EL (cell line): ENCODE results near the gene ACVR1B.

Source experiments
- DNase-seq: peaks from one replicate; pipeline ENCODE4 v3.0.0-alpha.2; 2016

ACVR1B gene

GRCh38 chr12:51917746-51918453, 33.6 kb upstream of the ACVR1B start:
- no peak for DNase-seq

- DNase-seq: no peak
Measured at GRCh38 chr12:51920046-51920445, 31.5 kb upstream of the ACVR1B start.

GRCh38 chr12:51921017-51921725, 30.3 kb upstream of the ACVR1B start:
- no peak for DNase-seq

- no peak for DNase-seq
Measured at GRCh38 chr12:51922146-51922545, 29.4 kb upstream of the ACVR1B start.

GRCh38 chr12:51922762-51923505, 28.6 kb upstream of the ACVR1B start:
- peak; percentile 73 for DNase-seq

GRCh38 chr12:51923506-51924365, 27.8 kb upstream of the ACVR1B start:
- peak; percentile 43 for DNase-seq

- no peak for DNase-seq
Measured at GRCh38 chr12:51924551-51925319, 26.8 kb upstream of the ACVR1B start.

- DNase-seq: no peak
Measured at GRCh38 chr12:51925346-51926063, 26.0 kb upstream of the ACVR1B start.

- no peak for DNase-seq
Measured at GRCh38 chr12:51926064-51926632, 25.4 kb upstream of the ACVR1B start.

- no peak for DNase-seq
Measured at GRCh38 chr12:51926718-51927117, 24.8 kb upstream of the ACVR1B start.

- DNase-seq: no peak
Measured at GRCh38 chr12:51932218-51933076, 19.1 kb upstream of the ACVR1B start.

- DNase-seq: no peak
Measured at GRCh38 chr12:51934080-51934479, 17.4 kb upstream of the ACVR1B start.

GRCh38 chr12:51937926-51938325, 13.6 kb upstream of the ACVR1B start:
- DNase-seq: no peak

GRCh38 chr12:51938726-51939125, 12.8 kb upstream of the ACVR1B start:
- DNase-seq: no peak

GRCh38 chr12:51941011-51941581, 10.4 kb upstream of the ACVR1B start:
- peak; percentile 19 for DNase-seq

GRCh38 chr12:51941604-51942003, 9.9 kb upstream of the ACVR1B start:
- no peak for DNase-seq

- no peak for DNase-seq
Measured at GRCh38 chr12:51942056-51942455, 9.4 kb upstream of the ACVR1B start.

GRCh38 chr12:51942501-51943000, 8.9 kb upstream of the ACVR1B start:
- DNase-seq: no peak

- no peak for DNase-seq
Measured at GRCh38 chr12:51943346-51943745, 8.2 kb upstream of the ACVR1B start.
